ENCODE data around the gene OR13G1.

DNA sequence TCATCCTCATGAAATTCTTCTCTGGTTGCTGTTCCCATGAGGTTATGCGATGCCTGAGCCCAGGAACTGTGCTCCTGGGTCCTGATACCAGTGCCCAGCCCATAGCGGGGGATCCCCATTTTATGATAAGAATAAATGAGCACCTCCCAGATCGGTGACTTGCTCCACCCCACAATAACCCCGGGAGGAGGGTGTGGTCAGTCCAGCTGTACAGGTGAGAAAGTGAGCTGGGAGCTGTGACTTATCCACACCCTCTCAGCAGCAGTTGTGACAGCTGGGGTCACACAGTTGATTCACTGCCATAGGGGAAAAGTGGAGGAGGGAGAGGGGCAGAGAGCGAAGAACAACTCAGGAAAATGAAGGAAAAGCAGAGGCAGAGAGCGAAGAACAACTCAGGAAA lies 40.8 kb downstream of the OR13G1 start:
- TF ChIP-seq, protein P1, sequence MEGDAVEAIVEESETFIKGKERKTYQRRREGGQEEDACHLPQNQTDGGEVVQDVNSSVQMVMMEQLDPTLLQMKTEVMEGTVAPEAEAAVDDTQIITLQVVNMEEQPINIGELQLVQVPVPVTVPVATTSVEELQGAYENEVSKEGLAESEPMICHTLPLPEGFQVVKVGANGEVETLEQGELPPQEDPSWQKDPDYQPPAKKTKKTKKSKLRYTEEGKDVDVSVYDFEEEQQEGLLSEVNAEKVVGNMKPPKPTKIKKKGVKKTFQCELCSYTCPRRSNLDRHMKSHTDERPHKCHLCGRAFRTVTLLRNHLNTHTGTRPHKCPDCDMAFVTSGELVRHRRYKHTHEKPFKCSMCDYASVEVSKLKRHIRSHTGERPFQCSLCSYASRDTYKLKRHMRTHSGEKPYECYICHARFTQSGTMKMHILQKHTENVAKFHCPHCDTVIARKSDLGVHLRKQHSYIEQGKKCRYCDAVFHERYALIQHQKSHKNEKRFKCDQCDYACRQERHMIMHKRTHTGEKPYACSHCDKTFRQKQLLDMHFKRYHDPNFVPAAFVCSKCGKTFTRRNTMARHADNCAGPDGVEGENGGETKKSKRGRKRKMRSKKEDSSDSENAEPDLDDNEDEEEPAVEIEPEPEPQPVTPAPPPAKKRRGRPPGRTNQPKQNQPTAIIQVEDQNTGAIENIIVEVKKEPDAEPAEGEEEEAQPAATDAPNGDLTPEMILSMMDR (IDR thresholded peaks at IDR 0.05): no peak
- TF ChIP-seq EZH2phosphoT487 (IDR thresholded peaks at IDR 0.05): no peak
- TF ChIP-seq EZH2 (IDR thresholded peaks at IDR 0.05): no peak
